Activated T-helper 17 cell treated with anti-CD3 and anti-CD28 coated beads, Interleukin-2, amount 50 U/mL, for 72 hours (primary cell): ENCODE measurements around the gene ELF2. TPM values are rescaled to one million over a fixed set of nuclear protein-coding genes. Genes with fewer than 3 reads are reported as not detected.
"Not testable (repeated sequence)": the region's sequence is repeated elsewhere in the genome, so short reads cannot be mapped to it uniquely, and the experiment has no call there.

Source experiments
- ATAC-seq: fragments of 150-1000 bp; cut with Tn5 transposase; replicated peaks from 2 replicates; pipeline ENCODE4 v1.10.0; 2021; ENCODE audit warnings: mild to moderate bottlenecking, moderate library complexity
- H3K27ac Mint-ChIP-seq: one replicate; pipeline ENCODE4 v1.8.0; 2022; ENCODE audit warnings: mixed read lengths
- H3K27me3 Mint-ChIP-seq: one replicate; pipeline ENCODE4 v1.8.0; 2022; ENCODE audit warnings: mixed read lengths
- H3K36me3 Mint-ChIP-seq: one replicate; pipeline ENCODE4 v1.8.0; 2022; ENCODE audit warnings: low read depth, mild to moderate bottlenecking, mixed read lengths
- H3K4me1 Mint-ChIP-seq: one replicate; pipeline ENCODE4 v1.8.0; 2022; ENCODE audit warnings: mixed read lengths
- H3K4me3 Mint-ChIP-seq: one replicate; pipeline ENCODE4 v1.8.0; 2022; ENCODE audit warnings: mild to moderate bottlenecking, mixed read lengths
- H3K9me3 Mint-ChIP-seq: one replicate; pipeline ENCODE4 v1.8.0; 2022; ENCODE audit warnings: mixed read lengths
- total RNA-seq, 2 donors: library from RNA; stranded (reverse); gene quantifications; one replicate each; pipeline ENCODE4 v1.2.3, GENCODE V29; 2022

The ELF2 gene
- total RNA-seq, 2 donors from 2014 or later: 29.7 to 35.2 TPM

DNA sequence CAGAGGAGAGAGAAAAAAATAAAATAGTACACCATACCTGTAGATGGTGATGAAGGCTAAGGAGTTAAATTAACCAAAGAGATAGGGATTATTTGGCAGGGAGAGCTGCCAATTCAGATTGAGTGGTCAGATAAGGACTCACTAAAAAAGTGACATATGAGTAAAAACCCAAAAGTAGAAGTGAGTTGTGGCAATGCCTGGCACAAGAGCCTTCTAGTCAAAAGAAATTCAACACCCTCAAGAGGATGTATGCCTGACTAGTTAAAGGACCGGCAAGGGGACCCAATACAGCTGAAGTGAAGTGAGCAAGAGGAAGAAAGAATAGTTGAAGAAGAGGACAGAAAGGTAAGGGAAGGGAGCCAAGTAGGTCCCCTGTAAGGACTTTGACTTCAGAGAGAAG, 34.9 kb downstream of the ELF2 start:
- Mint-ChIP-seq H3K36me3 (peaks cover 8% of the 10 kb centered on the region), H3K9me3 (no peaks in the 10 kb centered on the region), H3K27me3 (no peaks in the 10 kb centered on the region), H3K27ac (no peak overlapping the region), H3K4me3 (no peak overlapping the region), H3K4me1 (peaks cover 19% of the 10 kb centered on the region)
- ATAC-seq: peak; percentile 26

DNA sequence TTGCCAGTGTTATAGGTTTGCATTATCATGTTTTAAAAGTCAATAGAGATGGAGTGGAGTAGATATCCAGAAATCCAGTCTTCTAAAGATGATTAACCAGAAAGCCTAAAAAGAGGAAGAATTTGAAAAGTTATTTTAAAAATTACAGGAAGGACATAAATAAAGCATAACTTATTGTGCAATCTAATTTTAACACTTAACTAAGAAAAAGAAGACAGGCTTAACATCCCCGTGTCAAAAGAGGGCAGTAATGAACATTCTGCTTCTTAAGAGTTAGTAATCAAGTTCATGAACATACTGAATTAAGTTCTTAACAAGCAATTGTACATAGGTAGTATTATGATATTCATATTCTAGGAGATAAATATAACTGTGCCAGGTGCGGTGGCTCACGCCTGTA, 39.3 kb downstream of the ELF2 start:
- ATAC-seq: no peak

DNA sequence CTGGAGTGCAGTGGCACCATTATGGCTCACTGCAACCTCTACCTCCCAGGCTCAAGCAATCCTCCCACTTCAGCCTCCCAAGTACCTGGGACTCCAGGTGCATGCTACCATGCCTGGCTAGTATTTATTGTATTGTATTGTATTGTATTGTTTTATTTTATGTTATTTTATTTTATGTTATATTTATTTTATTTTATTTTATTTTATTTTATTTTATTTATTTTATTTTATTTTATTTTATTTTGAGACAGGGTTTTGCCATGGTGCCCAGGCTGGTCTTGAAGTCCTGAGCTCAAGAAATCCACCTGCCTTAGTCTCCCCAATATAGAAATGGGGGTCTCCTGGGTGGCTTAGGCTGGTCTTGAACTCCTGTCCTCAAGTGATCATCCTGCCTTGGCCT, 42.6 kb downstream of the ELF2 start:
- Mint-ChIP-seq H3K9me3 (no peaks in the 10 kb centered on the region), H3K27me3 (no peaks in the 10 kb centered on the region), H3K4me1 (peaks cover 4% of the 10 kb centered on the region), H3K4me3 (no peak overlapping the region), H3K36me3 (peaks cover 23% of the 10 kb centered on the region), H3K27ac (no peak overlapping the region)
- ATAC-seq: no peak

More for the DNA sequence above, 39.3 kb downstream of the ELF2 start:
- H3K27me3 Mint-ChIP-seq: no peaks in the 10 kb centered on the region
- H3K4me1 Mint-ChIP-seq: peaks cover 11% of the 10 kb centered on the region
- H3K36me3 Mint-ChIP-seq: peaks cover 23% of the 10 kb centered on the region
- no peaks in the 10 kb centered on the region for H3K9me3 Mint-ChIP-seq
- no peak overlapping the region for H3K4me3 Mint-ChIP-seq
- H3K27ac Mint-ChIP-seq: no peak overlapping the region

DNA sequence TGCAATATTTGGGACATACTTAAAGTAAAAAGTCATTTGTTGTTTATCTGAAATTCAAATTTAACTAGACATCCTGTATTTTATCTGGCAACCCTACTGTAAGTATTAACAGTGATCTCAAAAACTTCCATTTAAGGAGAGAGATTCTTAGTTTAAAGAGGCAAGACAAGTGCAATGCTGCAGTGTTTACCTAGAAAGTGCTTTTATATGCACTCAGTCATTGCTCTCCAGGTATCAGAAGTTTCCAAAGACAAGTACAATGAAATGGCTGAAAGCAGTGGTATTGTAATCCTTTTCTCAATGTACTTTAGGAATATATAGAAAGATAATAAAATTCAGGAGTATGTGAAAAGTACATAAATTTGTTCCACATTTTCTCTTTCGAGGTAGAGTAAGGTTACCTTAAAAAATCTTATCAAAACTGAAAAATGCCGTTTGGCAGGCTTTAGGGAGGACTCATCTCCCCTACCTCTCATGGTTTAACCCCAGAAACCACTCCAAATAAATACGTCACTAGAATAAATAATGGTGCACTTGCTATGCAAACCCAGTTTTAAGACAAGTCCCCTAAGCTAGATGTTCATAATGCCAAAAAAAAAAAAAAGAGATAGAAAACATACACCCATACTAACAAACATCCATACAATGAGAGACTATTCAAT, 45.7 kb downstream of the ELF2 start:
- Mint-ChIP-seq H3K36me3 (peaks cover 12% of the 10 kb centered on the region), H3K9me3 (no peaks in the 10 kb centered on the region), H3K4me1 (peaks cover 4% of the 10 kb centered on the region), H3K27me3 (no peaks in the 10 kb centered on the region), H3K4me3 (no peak overlapping the region), H3K27ac (no peak overlapping the region)
- ATAC-seq: no peak

DNA sequence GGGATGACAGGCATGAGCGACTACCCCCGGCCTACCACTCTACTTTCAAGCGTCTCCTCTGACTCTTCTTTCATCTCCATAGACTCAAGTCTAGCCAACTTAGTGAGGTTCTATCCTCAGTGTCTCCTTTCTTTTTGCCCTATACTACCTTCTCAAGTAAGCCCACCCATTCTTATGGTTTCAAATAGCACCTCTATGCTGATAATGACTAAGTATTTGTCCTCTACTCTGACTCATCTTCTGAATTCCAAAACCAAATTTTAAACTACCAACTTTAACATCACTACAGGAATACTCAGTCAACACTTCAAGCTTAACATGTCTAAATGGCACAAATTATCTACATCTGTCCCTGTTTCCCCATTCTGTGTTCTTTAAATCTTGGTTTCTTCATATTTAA, 47.8 kb downstream of the ELF2 start:
- no peak for ATAC-seq
- Mint-ChIP-seq H3K27me3 (no peaks in the 10 kb centered on the region), H3K4me3 (no peak overlapping the region), H3K4me1 (peaks cover 4% of the 10 kb centered on the region), H3K9me3 (no peaks in the 10 kb centered on the region), H3K36me3 (no peaks in the 10 kb centered on the region), H3K27ac (no peak overlapping the region)

DNA sequence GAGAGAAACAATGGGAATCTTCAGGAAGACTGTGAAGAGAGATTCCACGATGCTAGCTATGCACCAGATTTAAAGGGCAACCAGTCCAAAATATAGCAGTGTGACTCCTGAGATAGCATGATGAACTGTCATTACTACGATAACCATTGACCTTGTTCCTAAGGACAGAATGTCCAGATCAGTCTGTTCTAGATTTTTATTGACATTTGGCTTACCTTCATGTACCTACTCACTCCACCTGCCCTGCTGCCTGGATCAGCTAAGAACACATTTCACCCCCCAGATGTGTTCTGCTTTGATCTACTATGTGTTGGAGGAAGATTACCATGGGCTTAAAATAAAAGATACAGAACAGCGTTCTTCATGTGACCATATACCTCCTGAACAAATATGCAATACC, 50.1 kb downstream of the ELF2 start:
- Mint-ChIP-seq H3K9me3 (no peaks in the 10 kb centered on the region), H3K4me1 (no peaks in the 10 kb centered on the region), H3K36me3 (no peaks in the 10 kb centered on the region), H3K27ac (no peak overlapping the region), H3K4me3 (no peak overlapping the region), H3K27me3 (no peaks in the 10 kb centered on the region)
- no peak for ATAC-seq

DNA sequence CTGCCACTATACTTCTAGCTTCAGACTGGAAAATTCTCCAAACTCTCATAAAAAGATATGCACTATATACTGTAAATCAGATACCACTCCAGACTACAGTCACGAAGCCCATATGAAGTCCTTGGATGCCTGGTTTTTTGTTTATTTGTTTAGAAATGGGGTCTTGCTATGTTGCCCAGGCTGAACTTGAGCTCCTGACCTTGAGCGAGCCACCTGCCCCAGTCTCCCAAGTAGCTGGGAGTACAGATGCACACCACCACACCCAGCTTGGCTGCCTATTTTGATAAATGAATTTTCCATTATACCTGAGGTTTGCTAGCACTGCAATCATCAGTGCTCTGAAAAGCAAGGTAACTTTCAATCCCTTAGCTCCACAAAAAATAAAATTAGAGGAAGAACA, 53.1 kb downstream of the ELF2 start:
- H3K9me3 Mint-ChIP-seq: no peaks in the 10 kb centered on the region
- no peak overlapping the region for H3K4me3 Mint-ChIP-seq
- H3K4me1 Mint-ChIP-seq: no peaks in the 10 kb centered on the region
- H3K36me3 Mint-ChIP-seq: no peaks in the 10 kb centered on the region
- no peak overlapping the region for H3K27ac Mint-ChIP-seq
- no peak for ATAC-seq
- H3K27me3 Mint-ChIP-seq: no peaks in the 10 kb centered on the region

DNA sequence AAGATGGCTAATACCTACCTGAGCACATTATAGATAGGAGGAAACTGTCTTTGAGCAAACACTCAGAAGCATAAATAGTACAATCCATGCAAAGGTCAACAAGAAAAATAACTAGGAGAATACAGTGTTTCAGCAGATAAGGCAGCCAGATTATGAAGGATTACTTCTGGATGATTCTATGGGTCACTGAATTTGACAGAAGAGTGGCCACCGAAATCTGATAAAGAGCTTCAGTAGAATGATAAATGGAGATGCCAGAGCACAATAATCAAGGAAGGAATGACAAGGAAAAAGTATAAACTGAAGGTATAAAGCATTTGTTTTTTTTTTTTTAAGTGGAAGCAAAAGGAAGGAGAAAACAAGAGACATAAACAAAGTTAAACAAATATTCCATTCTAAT, 58.7 kb downstream of the ELF2 start:
- no peaks in the 10 kb centered on the region for H3K27me3 Mint-ChIP-seq
- ATAC-seq: no peak
- H3K4me3 Mint-ChIP-seq: no peak overlapping the region
- no peak overlapping the region for H3K27ac Mint-ChIP-seq
- H3K4me1 Mint-ChIP-seq: no peaks in the 10 kb centered on the region
- H3K9me3 Mint-ChIP-seq: no peaks in the 10 kb centered on the region
- H3K36me3 Mint-ChIP-seq: peaks cover 9% of the 10 kb centered on the region

DNA sequence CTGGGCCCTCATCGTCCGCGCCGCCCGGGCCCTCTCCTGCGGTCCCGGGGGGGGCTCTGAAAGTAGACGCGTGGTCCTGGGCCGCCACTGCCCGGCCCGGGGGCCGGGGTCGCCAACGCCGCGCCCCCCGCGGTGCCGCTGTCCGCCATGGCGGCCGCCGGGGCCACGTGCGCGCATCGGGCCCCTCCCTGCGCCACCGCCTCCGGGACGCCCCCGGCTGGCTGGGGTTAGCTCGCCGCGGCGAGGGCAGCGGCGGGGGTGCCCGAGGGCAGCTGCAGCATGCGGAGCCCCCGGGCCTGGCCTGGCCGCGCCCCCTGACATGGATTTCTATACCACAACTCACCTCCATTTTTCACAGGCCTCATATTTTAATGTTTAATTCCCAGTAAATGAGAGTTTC, 61.8 kb downstream of the ELF2 start:
- Mint-ChIP-seq H3K27ac (no peak overlapping the region), H3K27me3 (no peaks in the 10 kb centered on the region), H3K9me3 (no peaks in the 10 kb centered on the region), H3K4me3 (no peak overlapping the region), H3K36me3 (peaks cover 9% of the 10 kb centered on the region), H3K4me1 (no peaks in the 10 kb centered on the region)
- no peak for ATAC-seq

DNA sequence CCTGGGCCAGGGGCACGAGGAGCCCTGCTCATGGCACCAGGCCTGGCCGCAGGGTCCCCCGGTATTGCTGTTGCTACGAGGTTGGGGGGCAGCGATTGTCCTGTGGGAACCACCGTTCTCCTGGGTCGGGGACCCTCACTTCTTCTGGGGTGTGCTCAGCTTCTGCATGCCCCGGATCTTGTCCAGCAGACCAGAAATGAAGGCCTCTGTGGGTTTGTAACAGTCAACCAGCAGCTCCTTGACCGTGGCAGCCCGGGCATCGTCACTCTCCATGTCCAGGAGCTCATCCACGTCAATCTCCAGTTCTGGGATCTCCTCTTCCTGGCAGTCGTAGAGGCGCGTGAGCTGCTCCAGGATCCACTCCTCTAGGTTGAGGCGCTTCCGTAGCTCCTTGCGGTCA, 62.2 kb downstream of the ELF2 start:
- not testable (repeated sequence) for H3K4me3 Mint-ChIP-seq, H3K27ac Mint-ChIP-seq, H3K27me3 Mint-ChIP-seq, ATAC-seq, H3K36me3 Mint-ChIP-seq, H3K9me3 Mint-ChIP-seq, H3K4me1 Mint-ChIP-seq

DNA sequence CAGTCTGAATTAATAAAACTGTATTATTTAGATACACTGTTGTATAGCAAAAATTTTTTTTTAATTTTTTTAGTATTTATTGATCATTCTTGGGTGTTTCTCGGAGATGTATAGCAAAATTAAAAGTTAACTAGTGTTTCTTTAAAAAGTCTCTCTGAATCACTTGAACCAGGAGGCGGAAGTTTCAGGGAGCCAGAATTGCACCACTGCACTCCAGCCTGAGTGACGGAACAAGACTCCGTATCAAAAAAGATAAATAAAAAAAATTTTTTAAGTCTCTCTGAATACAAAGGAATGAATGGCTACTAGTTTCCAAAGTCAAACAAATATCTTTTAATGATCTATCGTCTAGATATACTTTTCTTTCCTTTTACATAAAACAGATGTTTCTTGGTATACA, 64.4 kb downstream of the ELF2 start:
- no peak for ATAC-seq
- no peaks in the 10 kb centered on the region for H3K9me3 Mint-ChIP-seq
- no peak overlapping the region for H3K4me3 Mint-ChIP-seq
- no peak overlapping the region for H3K27ac Mint-ChIP-seq
- no peaks in the 10 kb centered on the region for H3K27me3 Mint-ChIP-seq
- no peaks in the 10 kb centered on the region for H3K4me1 Mint-ChIP-seq
- H3K36me3 Mint-ChIP-seq: peaks cover 9% of the 10 kb centered on the region

DNA sequence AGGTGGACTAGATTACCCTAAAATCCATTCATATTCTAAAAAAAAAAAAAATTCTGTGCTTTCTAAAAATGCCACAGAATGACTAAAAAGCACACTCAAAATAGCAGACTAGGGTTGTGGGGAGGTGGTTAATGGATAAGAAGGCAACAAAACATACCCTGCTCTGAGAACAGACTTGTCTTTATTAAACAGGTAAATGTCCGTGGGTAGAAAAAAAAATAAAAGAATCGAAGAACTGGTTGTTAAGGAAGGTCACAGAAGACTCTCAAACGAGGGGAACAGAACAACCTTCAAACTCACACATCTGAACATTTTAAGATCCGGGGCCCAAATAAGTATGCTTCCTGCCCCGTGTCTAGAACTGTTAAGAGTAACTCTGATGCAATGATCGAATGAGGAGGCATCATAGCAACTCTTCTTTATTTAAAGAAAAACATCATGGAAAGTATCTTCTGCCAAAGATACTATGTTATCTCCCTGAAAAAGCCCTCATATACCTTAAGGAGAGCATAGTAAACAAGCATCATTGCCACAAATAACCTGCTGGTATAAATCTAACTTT, 68.4 kb downstream of the ELF2 start:
- no peak for ATAC-seq
- H3K9me3 Mint-ChIP-seq: no peaks in the 10 kb centered on the region
- H3K4me1 Mint-ChIP-seq: no peaks in the 10 kb centered on the region
- H3K27me3 Mint-ChIP-seq: no peaks in the 10 kb centered on the region
- no peak overlapping the region for H3K4me3 Mint-ChIP-seq
- no peaks in the 10 kb centered on the region for H3K36me3 Mint-ChIP-seq
- no peak overlapping the region for H3K27ac Mint-ChIP-seq

DNA sequence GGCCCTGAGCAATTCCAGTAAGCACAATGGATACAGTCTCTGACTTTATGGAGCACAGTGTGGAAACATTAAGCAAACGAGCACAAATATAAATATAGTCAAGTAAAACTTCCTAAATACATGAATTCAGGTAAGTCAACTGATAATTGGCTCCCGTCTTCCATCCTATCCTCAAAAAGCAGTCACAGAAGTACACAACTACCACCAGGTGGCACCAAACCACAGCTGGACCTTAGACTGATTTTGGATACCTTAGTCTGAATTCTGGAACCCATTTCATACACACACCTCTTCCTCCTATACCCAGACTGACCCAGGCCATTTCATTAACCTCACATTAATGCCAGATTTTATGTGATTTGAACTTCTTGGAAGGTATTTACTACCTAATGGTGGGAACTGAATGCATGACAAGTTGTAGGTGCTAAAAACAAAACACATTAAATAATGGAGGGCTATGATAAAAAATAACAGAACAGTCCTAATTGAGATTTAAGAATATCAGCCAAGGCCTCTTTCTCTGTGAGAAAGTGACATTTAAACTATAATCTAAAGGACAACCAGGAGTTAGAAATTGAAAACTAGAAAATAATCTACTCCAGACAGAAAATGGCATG, 77.5 kb downstream of the ELF2 start:
- H3K4me3 Mint-ChIP-seq: no peak overlapping the region

DNA sequence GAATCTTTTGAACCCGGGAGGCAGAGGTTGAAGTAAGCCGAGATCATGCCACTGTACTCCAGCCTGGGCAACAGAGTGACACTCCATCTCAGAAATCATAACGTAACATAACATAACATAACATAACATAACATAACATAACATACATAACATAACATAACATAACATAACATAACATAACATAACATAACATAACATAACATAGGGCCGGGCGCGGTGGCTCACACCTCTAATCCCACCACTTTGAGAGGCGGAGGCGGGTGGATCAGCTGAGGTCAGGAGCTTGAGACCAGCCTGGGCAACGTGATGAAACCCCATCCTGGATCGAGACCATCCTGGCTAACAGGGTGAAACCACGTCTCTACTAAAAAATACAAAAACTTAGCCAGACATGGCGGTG, 84.7 kb downstream of the ELF2 start:
- H3K4me1 Mint-ChIP-seq: no peaks in the 10 kb centered on the region
- no peak for ATAC-seq
- no peaks in the 10 kb centered on the region for H3K27me3 Mint-ChIP-seq
- no peak overlapping the region for H3K27ac Mint-ChIP-seq
- no peak overlapping the region for H3K4me3 Mint-ChIP-seq
- no peaks in the 10 kb centered on the region for H3K9me3 Mint-ChIP-seq
- H3K36me3 Mint-ChIP-seq: no peaks in the 10 kb centered on the region

More for the DNA sequence above, 77.5 kb downstream of the ELF2 start:
- peaks cover 7% of the 10 kb centered on the region for H3K4me1 Mint-ChIP-seq
- peak overlapping the region; percentile 7 for H3K27ac Mint-ChIP-seq
- peak; percentile 76 for ATAC-seq
- no peaks in the 10 kb centered on the region for H3K36me3 Mint-ChIP-seq
- no peaks in the 10 kb centered on the region for H3K9me3 Mint-ChIP-seq
- H3K27me3 Mint-ChIP-seq: no peaks in the 10 kb centered on the region

DNA sequence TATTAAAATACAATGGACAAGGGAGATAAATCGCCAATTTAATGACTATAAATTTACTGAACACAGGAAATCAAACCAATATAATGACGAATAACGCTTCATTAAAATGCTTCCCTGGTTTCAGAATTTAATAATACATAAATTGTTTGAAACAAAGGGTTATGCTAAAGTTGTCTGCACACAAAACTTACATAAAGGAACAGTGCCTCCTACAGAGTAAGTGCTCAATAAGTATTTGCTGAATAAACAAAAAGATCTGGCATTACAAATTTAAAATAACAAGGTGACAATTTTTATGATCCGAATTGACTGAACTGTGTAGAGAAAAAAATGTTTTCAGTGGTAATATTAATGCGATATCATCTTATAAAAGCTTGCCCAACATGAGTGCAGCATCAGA, 91.9 kb downstream of the ELF2 start:
- H3K27ac Mint-ChIP-seq: peak overlapping the region; percentile 97
- no peak for ATAC-seq
- H3K36me3 Mint-ChIP-seq: peaks cover 35% of the 10 kb centered on the region
- peak overlapping the region; percentile 87 for H3K4me3 Mint-ChIP-seq
- no peaks in the 10 kb centered on the region for H3K27me3 Mint-ChIP-seq
- no peaks in the 10 kb centered on the region for H3K9me3 Mint-ChIP-seq
- H3K4me1 Mint-ChIP-seq: peaks cover 11% of the 10 kb centered on the region
